Right renal cortex interstitium (tissue), 3 donors: ENCODE results near the gene RBM10. TPM values are rescaled to one million over a fixed set of nuclear protein-coding genes. Genes with fewer than 3 reads are reported as not detected.

Experiments used
- DNase-seq, 3 donors: peaks; one replicate each; pipeline ENCODE4 v3.0.0-alpha.2; 2013; ENCODE audit warnings: low read depth in 3 of 3, low spot score in 2 of 3
- polyA plus RNA-seq, 3 donors: library from polyadenylated mRNA; unstranded; fragments of 120-200 nt; gene quantifications; one replicate each; pipeline ENCODE4 v1.2.1, GENCODE V29; 2013; ENCODE audit not compliant: insufficient read length in 3 of 3

The RBM10 gene
- polyA plus RNA-seq, 3 donors, result 44.6 to 48.9 (median 45.0) TPM

DNA sequence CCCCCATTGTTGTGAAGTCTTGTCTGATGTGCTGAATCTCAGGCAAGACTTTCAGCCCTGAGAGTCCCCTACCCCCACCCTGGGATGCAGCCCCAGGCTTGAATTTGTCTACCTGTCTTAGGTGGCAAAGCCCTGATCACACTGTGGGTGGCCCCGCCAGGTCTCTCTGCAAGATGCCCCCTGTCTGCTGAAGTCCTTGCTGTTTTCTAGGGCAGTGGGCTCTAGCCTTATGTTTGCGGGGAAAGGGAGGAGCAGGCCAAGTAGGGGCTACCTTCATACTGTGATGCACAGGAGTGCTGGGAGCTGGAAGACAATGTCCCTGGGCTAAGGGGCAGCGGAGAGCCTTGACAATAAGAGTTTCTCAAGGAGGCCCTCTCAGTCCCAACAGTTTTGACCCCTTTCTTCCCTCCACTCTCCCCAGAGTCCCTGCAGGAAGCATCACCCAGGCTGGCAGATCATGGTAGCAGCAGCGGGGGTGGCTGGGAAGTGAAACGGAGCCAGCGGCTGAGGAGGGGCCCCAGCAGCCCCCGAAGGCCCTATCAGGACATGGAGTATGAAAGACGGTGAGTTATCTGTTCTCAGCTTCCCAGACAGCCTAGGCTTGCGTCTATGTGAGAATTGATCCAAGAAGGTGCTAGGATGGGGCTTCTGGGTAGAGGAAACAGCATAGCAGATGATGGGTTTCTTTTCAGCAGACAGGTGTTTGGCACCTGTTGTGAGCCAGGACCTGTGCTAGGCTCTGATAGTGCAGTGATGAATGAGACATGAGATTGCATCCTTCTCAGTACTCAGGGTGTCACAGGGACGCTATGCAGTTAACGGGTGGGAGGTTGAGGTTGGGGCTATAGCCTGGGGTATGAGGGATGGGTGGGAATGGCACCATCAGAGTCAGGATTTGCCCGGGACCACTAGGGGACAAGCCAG is 2.2 kb downstream of the RBM10 start:
- DNase-seq, result no peak

DNA sequence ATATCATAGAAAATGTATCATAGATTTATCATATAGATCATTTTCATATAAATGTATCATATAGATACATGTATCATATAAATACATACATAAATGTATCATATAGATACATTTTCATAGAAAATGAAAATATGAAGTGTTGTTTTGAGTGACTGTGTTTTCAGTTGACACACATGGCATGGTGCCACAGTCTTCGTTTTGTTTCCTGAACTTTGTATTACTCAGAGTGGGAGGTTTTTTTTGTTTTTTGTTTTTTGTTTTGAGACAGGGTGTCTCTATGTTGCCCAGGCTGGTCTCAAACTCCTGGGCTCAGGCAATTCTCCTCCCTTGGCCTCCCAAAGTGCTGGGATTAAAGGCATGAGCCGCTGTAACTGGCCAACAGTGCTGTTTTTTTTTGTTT is 3.9 kb downstream of the RBM10 start:
- no peak for DNase-seq

DNA sequence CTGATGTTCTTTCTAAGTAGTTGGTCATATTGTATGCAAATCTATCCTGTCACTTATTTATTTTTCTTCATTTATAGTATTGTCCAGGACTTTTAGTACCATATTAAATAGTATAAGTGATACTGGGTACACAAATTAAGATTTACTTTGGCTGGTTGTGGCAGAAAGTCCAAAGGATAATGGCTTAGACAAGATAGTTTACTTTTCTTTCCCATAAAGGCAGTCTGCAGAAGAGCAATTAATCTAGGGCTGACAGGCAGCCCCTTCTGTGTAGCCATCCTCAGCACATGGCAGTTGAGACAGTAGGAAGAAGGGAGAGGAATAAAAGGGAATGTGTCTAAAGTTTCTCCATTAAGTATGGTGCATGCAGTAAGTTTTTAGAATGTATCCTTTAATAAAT is 6.4 kb downstream of the RBM10 start:
- no peak for DNase-seq

DNA sequence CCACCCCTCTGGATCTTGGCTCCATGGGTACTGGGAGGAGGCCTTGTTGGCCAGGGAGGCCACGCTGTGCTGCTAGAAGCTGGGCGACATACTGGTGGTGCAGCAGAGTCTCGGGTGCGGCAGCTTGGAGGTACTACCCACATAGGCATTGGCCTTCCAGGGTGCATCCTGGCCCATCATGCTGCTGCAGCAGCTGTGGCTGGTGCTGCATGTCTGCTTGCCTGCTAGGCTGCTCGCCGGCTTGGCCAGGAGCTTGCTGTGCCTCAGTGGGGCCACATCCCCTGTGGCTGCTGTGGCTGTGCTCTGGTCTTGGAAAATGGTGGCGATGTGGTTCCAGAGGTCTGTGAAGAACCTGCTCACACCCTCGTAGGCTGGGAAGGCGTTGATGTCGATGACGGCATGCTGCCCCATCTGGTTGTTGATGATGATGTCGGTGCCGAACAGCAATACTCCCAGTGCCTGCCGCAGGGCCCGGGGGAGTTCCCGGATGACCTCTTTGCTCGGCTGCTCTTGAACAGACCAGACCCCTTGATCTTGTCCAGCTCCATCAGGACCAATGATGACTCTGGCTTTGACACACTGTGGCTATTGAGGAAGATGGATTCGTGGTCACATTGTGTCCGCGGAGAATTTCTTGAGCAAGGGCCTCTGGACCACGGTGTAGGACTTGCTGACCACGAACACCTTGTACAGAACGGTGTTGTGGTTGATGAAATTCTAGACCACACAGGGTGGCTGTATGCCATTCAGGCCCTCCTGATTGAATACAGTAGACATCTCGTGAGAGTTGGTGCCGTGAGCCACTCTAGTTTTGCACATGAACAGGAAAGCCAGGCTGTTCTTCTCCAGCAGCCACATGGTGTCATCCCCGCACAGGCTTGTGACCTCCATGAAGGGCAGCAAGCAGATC is 11.8 kb downstream of the RBM10 start:
- DNase-seq, result no peak

DNA sequence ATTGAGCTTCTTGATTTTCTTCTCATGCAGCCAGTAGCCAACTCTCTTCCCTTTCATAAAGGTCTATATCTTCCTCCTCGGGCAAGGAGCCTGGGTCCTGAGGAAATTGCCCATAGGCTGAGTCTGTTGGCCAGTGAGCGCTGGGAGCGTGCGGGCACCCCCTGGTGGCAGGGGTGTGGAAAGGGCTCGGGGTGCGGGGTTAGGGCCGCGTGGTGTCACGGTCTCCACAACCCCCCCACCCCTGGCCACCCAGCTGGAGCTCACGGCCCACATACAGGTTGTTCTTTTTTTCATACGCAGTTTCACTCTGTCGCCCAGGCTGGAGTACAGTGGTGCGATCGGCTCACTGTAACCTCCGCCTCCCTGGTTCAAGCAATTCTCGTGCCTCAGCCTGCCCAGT is 13.1 kb downstream of the RBM10 start:
- DNase-seq, result no peak

DNA sequence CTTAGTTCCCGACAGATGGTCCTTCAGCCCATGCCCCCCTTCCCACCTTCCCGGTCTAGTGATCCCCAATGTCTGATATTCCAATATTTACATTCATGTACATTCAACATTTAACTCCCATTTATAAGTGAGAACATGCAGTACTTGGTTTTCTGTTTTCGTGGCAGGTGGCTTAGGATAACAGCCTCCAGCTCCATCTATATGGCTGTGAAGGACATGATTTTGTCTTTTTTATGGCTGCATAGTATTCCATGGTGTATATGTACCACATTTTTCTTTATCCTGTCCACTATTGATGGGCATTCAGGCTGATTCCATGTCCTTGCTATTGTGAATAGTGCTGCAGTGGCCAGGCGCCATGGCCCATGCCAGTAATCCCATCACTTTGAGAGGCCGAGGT is 13.8 kb downstream of the RBM10 start:
- DNase-seq, result no peak

DNA sequence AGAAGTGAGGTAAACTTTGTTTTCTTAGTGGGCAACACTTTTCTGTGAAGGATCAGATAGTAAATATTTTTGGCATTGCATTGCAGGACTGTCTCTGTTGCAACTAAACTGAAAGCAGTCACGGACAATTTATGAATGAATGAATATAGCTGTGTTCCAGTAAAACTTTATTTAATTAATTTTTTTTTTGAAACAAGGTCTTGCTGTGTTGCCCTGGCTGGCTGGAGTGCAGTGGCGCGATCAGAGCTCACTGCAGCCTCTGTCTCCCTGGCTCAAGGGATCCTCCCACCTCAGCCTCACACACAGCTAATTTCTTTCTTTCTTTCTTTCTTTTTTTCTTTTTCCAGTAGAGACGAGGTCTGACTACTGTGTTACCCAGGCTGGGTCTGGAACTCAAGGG is 15.8 kb downstream of the RBM10 start:
- no peak for DNase-seq

DNA sequence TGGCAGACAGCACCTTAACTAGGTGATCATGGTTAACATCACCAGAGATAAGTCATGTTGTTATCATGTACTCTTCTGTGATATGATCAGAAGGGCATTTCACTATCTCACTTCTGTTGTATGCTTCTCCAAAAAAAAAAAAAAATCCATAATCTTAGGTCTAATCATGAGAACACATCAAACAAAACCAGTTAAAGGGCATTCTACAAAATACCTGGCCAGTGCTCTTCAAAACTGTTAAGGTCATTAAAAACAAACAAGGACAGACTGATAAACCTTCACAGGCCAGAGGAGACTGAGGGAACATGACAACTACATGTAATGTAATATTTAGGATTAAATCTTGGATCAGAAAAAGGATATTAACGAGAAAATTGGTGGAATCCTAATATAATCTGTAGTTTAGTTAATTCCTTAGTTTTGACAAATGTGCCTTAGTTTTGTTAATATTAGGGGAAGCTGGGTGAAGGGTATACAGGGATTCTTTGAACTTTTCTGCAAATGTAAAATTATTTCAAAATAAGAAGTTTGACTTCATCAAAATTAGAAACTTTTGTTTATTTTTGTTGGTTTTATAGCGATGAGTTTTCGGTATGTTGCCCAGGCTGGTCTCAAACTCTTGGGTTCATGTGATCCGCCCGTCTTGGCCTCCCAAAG is 18.0 kb downstream of the RBM10 start:
- no peak for DNase-seq

DNA sequence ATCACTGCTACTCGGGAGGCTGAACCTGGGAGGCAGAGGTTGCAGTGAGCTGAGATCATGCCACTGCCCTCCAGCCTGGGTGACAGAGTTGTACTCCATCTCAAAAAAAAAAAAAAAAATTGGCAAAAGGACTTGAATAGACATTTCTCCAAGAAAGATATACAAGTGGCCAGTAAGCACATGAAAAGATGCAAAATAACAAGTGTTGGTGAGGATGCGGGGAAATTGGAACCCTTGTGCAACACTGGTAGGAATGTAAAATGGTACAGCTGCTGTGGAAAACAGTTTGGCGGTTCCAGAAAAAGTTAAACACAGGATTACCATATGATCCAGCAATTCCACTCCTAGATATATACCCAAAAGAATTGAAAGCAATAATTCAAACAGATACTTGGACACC is 19.4 kb downstream of the RBM10 start:
- DNase-seq, result no peak

DNA sequence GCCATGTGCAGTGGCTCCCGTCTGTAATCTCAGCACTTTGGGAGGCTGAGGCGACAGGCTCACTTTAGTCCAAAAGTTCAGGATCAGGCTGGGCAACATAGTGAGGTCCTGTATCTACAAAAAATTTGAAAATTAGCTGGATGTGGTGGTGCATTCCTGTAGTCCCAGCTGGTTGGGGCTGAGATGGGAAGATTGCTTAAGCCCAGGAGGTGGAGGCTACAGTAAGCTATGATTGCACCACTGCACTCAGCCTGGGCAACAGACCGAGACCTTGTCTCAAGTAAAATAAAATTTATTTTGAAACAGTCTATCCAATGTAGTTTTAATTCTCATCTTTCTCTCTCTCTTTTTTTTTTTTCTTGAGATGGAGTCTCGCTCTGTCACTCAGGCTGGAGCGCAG is 21.1 kb downstream of the RBM10 start:
- no peak for DNase-seq

DNA sequence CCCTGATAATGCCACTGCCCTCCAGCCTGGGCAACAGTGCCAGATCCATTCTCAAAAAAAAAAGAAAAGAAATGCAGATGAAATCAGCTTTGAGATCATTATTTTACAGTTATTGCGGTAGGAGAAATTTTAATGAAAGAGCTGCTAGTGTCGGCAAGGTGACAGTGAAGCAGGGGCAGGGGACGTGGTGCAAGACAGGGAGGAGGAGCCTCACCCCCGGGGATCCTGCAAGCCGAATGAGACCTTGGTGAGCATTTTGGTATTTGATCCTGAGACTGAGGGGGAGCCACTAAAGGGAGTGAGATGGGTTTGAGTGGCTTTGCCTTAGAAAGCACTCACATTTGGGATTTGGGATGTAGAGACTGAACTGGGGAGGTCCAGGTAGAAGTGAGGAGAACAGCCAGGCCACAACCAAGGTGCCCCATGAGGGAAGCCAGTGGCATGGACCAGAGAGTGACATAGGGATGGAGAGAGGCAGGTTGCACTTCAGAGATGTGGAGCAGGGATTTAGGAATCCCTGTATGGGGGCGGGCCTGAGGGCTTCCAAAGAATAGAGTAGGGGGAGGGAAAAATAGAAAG is 23.6 kb downstream of the RBM10 start:
- DNase-seq, result no peak

DNA sequence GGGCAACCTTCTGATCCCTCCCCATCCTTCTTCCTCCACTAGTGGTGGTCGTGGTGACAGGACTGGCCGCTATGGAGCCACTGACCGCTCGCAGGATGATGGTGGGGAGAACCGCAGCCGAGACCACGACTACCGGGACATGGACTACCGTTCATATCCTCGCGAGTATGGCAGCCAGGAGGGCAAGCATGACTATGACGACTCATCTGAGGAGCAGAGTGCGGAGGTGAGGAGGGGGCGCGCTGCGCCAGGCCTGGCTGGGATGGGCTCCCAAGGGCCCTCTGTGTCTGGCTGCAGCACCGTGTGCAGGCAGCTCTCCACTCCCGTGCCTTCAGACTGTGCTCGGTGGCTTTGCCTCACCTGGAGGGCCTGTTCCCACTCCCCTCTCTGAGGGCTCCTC is 24.3 kb downstream of the RBM10 start:
- DNase-seq, result no peak

DNA sequence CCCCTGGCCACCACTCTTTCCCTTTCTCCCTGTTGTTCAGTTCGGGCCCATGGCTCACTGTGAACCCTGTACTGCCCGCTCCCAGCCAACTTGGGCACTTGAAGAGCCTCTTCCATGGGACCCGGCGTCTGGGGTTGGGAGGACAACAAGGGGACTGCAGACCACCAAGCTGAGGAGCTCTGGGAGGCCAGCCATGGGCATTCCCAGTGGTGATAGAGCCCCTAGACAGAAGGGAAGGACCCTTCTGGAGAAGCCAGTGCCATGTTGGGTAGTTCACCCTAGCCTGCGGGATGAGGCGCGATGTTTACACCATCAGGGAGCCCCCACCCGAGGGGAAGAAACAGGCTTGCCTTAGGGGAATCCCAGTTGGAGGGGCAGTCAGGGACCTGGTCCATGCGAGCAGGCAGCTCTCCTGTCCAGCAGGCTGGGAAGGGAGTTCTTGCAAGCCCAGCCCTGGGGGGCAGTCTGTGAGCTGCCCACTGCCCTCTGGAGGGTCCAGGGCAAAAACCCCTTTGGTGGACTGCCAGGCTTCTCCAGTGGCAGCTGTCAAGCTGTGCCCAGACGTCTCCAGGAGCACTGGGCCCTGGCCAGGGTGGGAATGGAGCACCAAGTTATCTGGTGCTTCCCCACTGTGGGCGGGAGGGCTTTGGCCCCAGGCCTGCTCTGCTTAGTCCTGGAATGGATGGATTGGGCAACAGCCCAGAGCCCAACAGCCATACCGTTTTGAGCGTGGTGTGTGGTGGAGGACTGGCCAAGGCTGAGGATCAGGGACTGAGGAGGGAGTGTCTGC is 24.9 kb downstream of the RBM10 start:
- DNase-seq, result no peak

DNA sequence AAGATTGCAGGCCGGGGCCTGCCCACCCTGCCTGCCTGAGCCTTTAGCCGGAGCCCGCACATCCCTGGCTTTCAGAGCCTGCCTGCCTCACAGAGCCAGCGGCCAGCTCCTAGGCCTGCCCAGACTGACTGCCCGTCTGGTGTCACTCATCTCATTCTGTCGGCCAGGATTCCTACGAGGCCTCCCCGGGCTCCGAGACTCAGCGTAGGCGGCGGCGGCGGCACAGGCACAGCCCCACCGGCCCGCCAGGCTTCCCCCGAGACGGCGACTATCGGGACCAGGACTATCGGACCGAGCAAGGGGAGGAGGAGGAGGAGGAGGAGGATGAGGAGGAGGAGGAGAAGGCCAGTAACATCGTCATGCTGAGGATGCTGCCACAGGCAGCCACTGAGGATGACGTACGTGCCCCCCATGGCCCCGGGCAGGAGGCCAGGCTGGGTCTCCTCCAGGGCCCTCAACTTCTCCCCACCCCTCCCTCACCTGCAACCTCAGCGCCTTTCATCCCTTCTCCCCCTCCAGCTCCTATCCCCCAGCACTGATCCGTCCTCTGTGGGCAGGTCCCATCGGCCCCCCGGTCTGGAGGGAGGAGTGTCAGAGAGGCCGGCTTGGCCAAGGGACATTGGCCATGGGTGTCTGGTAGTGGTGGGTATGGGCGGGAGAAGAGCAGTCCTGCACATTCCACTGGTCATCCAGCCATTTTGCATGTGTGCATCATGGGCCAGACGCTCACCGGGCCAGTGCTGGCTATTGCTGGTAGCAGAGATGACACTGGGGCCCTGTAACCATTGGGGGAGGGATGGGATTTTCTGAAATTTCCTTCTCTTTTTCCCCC is 26.1 kb downstream of the RBM10 start:
- no peak for DNase-seq

DNA sequence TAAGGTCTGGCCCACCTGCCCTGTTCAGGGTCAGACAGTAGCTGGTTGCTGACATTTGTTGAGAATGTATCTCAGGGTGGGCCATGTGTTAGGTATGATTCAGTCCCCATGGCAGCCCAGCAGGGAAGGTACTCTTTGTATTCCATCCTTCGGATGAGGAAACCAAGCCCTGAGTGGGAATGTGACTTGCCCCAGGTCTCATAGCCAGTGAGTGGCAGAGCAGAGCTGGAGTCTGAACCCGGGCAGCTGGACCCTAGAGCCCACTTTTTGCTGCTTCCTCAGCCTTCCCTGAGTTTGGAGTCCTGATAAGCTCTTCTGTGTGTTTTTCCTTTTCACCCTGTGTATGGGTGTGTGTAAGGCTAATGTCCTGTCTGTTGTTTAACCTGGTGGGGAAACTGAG is 27.0 kb downstream of the RBM10 start:
- no peak for DNase-seq

DNA sequence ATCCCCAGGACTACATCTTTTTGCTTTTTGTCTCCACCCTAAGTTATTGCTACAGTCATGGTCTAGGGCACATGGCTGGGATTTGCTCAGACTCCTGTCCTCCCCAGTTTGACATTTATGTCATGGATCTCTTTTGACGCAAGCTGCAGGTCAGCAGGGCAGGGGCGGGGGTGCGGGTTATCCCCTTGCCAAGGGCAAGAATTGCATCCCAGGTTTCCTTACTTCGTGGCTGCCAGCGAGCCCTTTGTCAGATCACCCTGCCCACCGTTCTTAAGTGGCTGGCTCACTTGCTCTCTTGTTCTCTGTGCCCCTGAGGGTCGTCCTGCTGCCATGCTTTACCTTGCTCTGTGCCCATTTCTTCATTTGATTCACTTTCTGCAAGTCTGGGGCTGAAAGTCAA is 27.5 kb downstream of the RBM10 start:
- DNase-seq, result no peak

DNA sequence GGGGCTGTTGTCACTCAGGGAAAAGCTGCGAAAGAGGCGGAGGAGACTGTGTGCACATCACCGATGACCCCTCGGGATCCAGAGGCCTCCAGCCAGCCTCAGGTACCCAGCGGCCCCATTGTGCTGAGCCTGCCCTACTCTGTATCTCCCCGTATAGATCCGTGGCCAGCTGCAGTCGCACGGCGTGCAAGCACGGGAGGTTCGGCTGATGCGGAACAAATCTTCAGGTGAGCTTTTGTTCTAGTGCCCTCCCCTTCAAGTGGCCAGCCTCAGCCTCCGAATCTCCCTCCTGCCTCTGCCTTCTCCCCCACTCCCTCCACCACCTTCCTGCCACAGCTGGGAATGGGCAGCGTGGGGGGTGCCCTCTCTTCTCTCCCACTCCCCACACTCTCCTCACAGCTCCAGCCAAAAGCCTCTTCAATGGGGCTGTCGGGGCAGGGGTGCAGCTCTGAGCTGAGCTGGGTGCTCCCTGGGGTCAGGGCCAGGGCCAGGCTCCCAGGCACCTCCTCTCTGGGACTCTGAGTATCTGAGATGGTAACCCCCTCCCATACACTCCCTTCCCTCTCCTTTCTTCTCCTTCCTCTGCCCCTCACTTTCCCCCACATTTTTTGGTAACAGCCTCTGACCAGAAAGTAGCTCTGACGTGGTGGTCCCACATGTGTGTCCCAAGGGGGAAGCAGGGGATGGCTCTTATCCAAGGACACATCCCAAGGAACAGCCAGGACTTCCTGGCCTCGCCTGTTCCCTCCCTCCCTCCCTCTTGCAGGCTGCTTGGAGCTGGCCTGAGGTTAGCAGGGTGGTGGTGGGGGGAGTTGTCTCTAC is 28.2 kb downstream of the RBM10 start:
- no peak for DNase-seq

DNA sequence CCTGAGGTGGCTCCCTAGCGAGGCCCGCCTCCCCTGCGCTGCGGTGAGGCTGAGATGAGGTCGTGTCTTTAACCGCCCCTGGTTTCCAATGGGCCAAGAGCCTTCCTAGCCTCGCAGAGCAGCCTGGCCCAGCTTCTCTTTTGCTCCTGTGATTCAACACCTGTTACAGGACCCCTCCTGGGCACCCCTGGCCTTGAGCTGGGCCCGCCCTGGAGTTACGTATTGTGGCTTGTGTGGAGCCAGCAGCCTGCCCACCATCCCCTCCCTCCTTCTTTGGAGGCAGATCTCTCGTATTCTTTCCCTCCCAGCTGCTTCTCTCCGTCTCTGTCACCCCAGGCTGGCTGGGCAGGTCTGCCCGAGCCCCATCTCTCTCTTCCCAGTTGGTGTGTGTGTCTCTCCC is 29.4 kb downstream of the RBM10 start:
- DNase-seq, result no peak
